NT2/D1 (cell line): ENCODE measurements around the gene NTM.

Source experiments
- SUZ12 ChIP-seq: IDR thresholded peaks from 2 replicates; pipeline ENCODE4 v1.6.1; 2011; ENCODE audit not compliant: insufficient read length, insufficient read depth; ENCODE audit errors: extremely low read depth
- YY1 ChIP-seq: IDR thresholded peaks from 2 replicates; pipeline ENCODE4 v1.6.1; 2011; ENCODE audit not compliant: insufficient read length, insufficient read depth
- ZNF274 ChIP-seq: IDR thresholded peaks from 2 replicates; pipeline ENCODE4 v1.6.1; 2011; ENCODE audit warnings: mild to moderate bottlenecking, low read depth, low read length

DNA sequence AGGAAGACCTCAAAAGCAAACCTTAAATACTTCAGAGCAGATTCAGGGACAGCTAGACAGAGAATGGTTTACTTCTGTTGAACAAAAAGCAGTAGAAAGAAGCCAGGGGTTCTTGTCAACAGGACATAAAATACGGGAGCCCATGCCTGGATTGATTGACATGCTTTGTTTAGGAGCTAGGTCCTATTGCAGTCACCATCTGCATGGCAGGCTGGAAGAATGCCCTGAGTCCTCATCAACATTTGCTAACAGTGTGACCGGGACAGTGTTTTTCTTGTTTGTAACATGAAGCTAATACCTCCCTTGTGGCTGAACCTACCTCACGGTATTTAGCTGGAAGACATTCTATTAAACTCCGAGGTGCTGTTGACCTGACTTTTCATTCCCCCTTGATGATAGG, 225.4 kb downstream of the NTM start:
- no peak for TF ChIP-seq YY1
- no peak for TF ChIP-seq ZNF274
- TF ChIP-seq SUZ12, result no peak
